ENCODE measurements around the gene ZNF730. TPM values are rescaled to one million over a fixed set of nuclear protein-coding genes. Genes with fewer than 3 reads are reported as not detected.

Gene ZNF730
- total and polyA plus RNA-seq, 9 of the 15 experiments (the other 6 are each of a cell fraction or from before 2014, with no cell fraction given): 0.28 to 2.0 (median 0.56) TPM

GRCh38 chr19:23190341-23190740 lies 73.5 kb downstream of the ZNF730 start:
- DNase-seq (ENCODE audit: extremely low read depth in 1 of 4, low spot score in 3 of 4): no peak
- no peaks in the 10 kb centered on the region for H4K20me1 ChIP-seq (replicated peaks; ENCODE audit: control insufficient read depth, insufficient read depth, low read length)
- H2AFZ ChIP-seq (ENCODE audit: low read depth, low read length): no peak overlapping the region
- no peaks in the 10 kb centered on the region for H3K9me1 ChIP-seq (ENCODE audit: control insufficient read depth, insufficient read depth, low read length)
- no peak overlapping the region for H3K9ac ChIP-seq (ENCODE audit: insufficient read depth in 1 of 2, low read depth in 2 of 2, low read length in 2 of 2)
- no peaks in the 10 kb centered on the region for H3K36me3 ChIP-seq (ENCODE audit: control insufficient read depth, insufficient read depth, low read length)
- no TSS peak for BruUV-seq (replicated peaks)
- ChIA-PET CTCF (ENCODE audit: low intra/inter-chr PET ratio) (no interaction called here), POLR2A (no interaction called here)
- 0% methylated on average over 5 of the region's 9 CpGs for WGBS (ENCODE audit: insufficient coverage, low coverage, missing lambda C conversion rate)
- FAIRE-seq: no peak
- no peak for ATAC-seq
- no peak overlapping the region for H3K27ac ChIP-seq (ENCODE audit: extremely low read depth, low read depth, low read length)
- no peaks in the 10 kb centered on the region for H3K9me3 ChIP-seq (replicated peaks; ENCODE audit: control insufficient read depth, insufficient read depth, low read depth, low read length)
- no peak overlapping the region for H3K4me2 ChIP-seq (ENCODE audit: insufficient read depth, low read length)
- no peaks in the 10 kb centered on the region for H3K4me1 ChIP-seq (replicated peaks in 1 of 2; ENCODE audit: control insufficient read depth in 2 of 2, insufficient read depth in 2 of 2, low read length in 2 of 2)
- H3K79me2 ChIP-seq (ENCODE audit: control insufficient read depth, insufficient read depth, low read length): no peaks in the 10 kb centered on the region
- in situ Hi-C loops (cut with MboI): no loop called here
- intact Hi-C loops (cut with micrococcal nuclease): no loop called here
- H3K27me3 ChIP-seq (ENCODE audit: control insufficient read depth in 2 of 2, insufficient read depth in 2 of 2, low read length in 2 of 2): no peaks in the 10 kb centered on the region
- no peak overlapping the region for H3K4me3 ChIP-seq
- no peak for TF ChIP-seq HNRNPH1 (optimal IDR thresholded peaks at IDR 0.05; ENCODE audit: low read depth, low read length)
- TF ChIP-seq, protein P1, sequence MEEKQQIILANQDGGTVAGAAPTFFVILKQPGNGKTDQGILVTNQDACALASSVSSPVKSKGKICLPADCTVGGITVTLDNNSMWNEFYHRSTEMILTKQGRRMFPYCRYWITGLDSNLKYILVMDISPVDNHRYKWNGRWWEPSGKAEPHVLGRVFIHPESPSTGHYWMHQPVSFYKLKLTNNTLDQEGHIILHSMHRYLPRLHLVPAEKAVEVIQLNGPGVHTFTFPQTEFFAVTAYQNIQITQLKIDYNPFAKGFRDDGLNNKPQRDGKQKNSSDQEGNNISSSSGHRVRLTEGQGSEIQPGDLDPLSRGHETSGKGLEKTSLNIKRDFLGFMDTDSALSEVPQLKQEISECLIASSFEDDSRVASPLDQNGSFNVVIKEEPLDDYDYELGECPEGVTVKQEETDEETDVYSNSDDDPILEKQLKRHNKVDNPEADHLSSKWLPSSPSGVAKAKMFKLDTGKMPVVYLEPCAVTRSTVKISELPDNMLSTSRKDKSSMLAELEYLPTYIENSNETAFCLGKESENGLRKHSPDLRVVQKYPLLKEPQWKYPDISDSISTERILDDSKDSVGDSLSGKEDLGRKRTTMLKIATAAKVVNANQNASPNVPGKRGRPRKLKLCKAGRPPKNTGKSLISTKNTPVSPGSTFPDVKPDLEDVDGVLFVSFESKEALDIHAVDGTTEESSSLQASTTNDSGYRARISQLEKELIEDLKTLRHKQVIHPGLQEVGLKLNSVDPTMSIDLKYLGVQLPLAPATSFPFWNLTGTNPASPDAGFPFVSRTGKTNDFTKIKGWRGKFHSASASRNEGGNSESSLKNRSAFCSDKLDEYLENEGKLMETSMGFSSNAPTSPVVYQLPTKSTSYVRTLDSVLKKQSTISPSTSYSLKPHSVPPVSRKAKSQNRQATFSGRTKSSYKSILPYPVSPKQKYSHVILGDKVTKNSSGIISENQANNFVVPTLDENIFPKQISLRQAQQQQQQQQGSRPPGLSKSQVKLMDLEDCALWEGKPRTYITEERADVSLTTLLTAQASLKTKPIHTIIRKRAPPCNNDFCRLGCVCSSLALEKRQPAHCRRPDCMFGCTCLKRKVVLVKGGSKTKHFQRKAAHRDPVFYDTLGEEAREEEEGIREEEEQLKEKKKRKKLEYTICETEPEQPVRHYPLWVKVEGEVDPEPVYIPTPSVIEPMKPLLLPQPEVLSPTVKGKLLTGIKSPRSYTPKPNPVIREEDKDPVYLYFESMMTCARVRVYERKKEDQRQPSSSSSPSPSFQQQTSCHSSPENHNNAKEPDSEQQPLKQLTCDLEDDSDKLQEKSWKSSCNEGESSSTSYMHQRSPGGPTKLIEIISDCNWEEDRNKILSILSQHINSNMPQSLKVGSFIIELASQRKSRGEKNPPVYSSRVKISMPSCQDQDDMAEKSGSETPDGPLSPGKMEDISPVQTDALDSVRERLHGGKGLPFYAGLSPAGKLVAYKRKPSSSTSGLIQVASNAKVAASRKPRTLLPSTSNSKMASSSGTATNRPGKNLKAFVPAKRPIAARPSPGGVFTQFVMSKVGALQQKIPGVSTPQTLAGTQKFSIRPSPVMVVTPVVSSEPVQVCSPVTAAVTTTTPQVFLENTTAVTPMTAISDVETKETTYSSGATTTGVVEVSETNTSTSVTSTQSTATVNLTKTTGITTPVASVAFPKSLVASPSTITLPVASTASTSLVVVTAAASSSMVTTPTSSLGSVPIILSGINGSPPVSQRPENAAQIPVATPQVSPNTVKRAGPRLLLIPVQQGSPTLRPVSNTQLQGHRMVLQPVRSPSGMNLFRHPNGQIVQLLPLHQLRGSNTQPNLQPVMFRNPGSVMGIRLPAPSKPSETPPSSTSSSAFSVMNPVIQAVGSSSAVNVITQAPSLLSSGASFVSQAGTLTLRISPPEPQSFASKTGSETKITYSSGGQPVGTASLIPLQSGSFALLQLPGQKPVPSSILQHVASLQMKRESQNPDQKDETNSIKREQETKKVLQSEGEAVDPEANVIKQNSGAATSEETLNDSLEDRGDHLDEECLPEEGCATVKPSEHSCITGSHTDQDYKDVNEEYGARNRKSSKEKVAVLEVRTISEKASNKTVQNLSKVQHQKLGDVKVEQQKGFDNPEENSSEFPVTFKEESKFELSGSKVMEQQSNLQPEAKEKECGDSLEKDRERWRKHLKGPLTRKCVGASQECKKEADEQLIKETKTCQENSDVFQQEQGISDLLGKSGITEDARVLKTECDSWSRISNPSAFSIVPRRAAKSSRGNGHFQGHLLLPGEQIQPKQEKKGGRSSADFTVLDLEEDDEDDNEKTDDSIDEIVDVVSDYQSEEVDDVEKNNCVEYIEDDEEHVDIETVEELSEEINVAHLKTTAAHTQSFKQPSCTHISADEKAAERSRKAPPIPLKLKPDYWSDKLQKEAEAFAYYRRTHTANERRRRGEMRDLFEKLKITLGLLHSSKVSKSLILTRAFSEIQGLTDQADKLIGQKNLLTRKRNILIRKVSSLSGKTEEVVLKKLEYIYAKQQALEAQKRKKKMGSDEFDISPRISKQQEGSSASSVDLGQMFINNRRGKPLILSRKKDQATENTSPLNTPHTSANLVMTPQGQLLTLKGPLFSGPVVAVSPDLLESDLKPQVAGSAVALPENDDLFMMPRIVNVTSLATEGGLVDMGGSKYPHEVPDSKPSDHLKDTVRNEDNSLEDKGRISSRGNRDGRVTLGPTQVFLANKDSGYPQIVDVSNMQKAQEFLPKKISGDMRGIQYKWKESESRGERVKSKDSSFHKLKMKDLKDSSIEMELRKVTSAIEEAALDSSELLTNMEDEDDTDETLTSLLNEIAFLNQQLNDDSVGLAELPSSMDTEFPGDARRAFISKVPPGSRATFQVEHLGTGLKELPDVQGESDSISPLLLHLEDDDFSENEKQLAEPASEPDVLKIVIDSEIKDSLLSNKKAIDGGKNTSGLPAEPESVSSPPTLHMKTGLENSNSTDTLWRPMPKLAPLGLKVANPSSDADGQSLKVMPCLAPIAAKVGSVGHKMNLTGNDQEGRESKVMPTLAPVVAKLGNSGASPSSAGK (IDR thresholded peaks at IDR 0.05): no peak
- no peak for TF ChIP-seq RBM17 (IDR thresholded peaks at IDR 0.05; ENCODE audit: borderline replicate concordance, low read depth, low read length)
- TF ChIP-seq, protein P2, sequence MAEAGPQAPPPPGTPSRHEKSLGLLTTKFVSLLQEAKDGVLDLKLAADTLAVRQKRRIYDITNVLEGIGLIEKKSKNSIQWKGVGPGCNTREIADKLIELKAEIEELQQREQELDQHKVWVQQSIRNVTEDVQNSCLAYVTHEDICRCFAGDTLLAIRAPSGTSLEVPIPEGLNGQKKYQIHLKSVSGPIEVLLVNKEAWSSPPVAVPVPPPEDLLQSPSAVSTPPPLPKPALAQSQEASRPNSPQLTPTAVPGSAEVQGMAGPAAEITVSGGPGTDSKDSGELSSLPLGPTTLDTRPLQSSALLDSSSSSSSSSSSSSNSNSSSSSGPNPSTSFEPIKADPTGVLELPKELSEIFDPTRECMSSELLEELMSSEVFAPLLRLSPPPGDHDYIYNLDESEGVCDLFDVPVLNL (CRISPR knock-in tag; IDR thresholded peaks at IDR 0.05; ENCODE audit: low read depth): no peak
- no peak for TF ChIP-seq KDM1A (IDR thresholded peaks at IDR 0.05)
- TF ChIP-seq TRIM28 (IDR thresholded peaks at IDR 0.05): no peak
- TF ChIP-seq, protein P3, sequence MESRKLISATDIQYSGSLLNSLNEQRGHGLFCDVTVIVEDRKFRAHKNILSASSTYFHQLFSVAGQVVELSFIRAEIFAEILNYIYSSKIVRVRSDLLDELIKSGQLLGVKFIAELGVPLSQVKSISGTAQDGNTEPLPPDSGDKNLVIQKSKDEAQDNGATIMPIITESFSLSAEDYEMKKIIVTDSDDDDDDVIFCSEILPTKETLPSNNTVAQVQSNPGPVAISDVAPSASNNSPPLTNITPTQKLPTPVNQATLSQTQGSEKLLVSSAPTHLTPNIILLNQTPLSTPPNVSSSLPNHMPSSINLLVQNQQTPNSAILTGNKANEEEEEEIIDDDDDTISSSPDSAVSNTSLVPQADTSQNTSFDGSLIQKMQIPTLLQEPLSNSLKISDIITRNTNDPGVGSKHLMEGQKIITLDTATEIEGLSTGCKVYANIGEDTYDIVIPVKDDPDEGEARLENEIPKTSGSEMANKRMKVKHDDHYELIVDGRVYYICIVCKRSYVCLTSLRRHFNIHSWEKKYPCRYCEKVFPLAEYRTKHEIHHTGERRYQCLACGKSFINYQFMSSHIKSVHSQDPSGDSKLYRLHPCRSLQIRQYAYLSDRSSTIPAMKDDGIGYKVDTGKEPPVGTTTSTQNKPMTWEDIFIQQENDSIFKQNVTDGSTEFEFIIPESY (CRISPR knock-in tag; IDR thresholded peaks at IDR 0.05): no peak
- no peak for TF ChIP-seq XRCC5 (IDR thresholded peaks at IDR 0.05; ENCODE audit: low read depth, low read length)
- TF ChIP-seq ZNF436 (CRISPR knock-in tag; IDR thresholded peaks at IDR 0.05): no peak
